Measurements from ENCODE around the gene LPIN1.
A peak's percentile ranks its signal among the peaks of the same experiment; 100 is the strongest.
"Not testable (repeated sequence)": the region's sequence is repeated elsewhere in the genome, so short reads cannot be mapped to it uniquely, and the experiment has no call there.

Gene LPIN1

DNA sequence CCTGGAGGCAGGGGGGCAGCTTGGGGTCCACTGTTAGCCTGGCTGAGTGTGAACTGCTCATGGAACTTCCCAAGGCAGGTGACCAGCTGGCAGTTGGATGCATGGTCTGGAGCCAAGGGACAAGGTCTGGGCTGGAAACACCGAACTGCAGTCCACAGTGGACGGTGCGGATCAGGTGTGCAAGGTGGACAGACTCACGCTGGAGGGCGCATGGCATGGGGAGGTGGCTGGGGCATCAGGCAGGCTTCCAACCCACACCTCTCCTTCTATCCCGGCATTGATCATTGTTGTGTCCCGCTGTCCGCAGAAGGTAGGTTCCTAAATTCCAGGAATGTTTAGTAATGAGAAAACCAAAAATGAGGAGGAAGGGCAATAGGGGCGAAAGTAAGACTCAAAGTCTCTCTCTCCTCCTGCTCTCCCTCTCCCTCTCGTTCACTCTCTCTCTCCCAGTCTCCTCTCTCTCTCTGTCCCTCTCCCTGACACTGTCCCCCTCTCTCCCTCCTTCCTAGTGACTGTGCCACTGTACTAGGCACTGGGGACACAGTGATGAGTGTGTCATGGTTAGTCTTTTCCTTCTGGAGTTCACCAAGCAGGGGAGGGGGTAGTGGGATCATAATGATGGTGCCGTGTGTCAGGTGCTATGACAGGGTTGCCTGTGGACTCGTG, 30.3 kb upstream of the LPIN1 start:
- no peak for DNase-seq

DNA sequence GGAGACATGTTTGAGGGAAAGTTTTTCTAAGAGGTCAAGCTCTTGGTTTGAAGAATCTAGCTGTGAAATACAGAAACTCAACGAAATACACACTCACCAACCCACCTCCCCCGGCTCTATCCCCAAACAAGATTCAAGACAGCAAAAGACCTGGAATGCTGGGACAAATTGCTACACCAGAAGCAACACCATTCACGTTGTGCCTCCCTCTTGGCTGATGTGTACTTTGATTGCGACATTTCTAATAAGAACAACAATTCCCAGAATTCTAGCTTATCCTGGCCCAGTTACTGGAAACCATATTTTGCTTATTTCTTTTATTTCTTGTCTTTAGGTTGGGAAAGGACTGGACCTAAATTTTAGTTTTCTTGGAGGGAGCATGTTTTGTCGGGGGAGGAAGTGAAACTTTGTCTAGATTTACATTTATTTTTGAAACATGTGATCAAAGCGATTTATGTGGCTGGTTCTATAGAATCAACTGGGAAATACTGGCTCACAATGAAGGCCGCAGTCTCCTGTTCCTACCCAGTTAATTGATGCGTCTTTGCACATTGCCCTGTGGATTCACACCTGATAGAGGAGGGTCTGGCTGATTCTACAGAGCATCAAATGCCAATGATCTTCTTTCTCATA, 29.6 kb upstream of the LPIN1 start:
- no peak for DNase-seq

DNA sequence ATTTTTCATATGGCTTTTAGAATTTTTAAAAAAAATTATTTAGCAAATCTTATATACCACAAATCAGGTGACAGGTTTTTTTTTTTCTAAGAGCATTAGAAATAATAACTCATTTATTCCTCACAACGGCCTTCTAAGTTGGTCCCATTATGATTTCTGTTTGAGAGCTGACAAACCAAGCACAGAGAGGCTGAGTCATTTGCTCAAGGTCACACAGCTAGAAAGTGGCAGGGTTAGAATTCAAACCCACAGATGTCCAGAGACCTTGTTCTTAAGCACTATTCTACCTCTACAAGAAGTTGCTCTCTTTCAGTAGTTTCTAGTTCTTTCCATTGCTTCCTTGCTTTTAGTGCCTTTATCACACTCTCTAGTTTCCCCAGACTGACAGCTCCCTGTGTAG, 28.8 kb upstream of the LPIN1 start:
- DNase-seq, result no peak

DNA sequence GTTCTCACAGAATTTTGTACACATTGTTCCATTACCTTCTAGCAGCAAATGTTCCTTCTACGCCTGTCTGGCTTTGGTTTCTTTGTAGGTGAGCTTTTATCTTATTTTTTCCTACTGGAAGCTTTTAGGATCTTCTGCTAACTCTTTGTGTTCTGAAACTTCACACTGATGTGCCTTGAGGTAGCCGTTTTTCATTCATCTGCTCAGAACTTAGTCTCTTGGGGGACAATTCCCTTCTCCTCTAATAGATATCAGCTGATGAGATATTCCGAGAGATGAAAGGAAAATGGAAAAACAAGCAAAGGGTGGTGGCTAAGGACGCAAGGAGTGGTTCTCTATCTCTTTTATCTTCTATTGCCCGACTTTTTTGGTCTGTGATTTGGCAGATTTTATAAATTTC, 27.8 kb upstream of the LPIN1 start:
- DNase-seq, result no peak

DNA sequence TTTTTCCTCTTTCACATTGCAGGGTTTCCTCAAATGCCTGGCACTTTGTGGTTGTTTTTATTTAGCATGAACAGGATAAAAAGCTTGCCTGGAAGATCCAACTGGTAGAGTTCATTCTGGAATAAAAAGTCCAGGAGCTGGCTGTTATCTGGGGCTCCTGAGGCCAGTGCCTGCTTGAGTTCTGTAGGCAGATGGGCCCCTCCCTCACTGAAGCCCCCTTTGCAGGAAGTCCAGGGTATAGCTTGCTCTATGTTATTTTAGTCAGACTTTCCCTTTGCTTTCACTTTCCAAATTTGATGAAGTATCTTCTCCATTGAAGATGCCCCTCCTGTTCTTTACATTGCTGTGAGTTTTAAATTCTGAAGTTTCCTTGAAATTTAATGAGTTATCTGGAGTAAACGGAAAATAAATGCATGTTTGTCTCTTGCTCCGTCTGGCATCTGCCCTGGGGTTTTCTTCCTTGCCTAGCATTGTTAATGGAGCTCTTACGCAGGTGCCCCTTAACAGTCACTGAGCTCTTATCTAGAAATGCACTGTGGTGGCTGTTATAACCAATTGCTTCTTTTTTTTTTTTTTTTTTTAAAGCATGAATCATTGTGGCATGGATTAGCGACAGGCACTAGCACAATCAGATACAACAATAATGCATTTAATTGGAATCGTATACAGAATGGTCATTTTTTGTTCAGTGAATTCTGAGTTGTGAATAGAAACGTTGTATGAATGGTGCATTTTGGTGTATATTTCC, 27.0 kb upstream of the LPIN1 start:
- no peak for DNase-seq

DNA sequence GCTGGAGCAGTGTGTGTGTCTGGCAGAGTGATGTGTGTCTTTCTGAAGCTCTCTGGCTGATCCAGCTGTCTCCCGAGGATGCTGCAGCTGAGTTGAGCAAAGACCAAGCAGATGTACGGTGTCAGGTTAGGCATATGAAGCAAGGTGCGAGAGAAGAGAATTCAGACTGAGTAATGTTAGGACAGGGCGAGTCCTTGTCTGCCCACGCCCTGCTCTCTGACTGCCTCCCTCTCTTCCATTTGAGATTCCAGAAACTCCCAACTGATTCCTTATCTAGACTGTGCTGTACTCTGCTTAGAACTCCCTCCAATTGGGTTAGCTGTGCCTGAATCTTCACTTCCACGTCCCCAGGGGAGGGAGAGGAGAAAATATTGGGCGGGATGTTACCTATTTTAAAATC, 25.7 kb upstream of the LPIN1 start:
- DNase-seq, result no peak

DNA sequence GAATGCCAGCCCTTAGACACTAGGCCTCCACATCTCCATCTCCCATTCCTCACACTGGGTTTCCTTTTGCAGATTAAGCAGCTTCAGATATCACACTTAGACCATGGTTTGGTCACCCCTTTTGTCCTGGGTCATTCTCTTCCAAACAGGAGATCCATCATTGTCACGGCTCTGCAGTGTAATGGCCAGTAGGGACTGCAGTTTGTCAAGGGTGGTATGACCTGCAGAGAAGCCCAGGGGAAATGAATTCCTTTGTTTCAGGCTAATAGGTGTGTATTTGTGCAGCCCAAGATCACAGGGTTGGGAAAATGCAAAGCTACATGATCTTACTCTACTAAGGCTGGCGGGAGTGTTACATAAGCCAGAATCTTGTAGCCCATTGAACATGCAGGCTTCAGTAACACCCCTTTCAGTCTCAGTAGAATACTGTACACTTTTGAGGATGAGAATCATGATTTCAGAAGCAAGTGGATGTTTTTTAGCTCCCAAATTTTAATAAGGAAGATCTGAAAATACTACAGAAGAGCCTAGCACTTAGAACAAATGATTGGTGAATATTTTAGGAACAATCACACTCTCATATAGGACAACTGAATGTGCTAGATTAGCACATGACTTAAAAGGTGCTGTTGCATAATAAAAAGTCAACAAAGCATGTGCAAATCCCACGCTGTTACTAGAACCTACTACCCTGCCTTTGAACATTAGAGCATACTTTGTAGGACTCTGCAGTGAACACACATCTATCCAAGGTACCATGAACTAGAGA, 24.0 kb upstream of the LPIN1 start:
- no peak for DNase-seq

DNA sequence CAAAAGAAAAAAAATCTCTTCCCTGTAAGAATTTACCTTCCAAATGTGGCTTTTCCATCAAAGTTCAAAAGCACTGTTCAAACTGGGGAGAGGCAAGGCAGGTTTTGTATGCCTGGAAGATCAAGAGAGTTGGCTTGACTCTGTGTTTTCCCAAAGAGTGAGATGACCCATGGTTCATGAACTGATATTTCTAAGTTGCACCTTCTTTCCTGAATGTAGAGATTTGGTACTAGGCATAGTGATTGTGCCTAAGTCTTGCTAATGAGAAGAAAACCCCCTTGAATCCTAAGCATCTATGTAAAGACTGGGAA, 23.4 kb upstream of the LPIN1 start:
- DNase-seq, result no peak

DNA sequence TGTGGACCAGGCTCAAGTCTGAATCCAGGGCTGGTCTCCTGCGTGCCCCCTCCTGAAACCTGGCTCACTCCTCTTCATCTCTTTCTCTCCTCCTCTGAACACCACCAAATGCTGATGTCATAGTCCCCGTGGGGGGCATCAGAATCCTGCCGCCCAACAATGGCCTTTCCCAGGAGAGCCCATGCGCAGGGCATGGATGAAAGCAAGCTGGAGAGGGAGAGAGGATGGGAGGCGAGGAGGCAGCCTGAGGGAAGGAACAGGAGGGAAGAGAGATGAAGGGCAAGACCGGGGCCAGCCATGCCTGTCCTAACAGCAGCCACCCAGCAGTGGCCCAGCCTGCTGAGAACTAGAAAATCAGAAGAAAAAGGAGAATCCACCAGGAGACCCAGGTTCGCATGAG, 22.3 kb upstream of the LPIN1 start:
- DNase-seq, result no peak

DNA sequence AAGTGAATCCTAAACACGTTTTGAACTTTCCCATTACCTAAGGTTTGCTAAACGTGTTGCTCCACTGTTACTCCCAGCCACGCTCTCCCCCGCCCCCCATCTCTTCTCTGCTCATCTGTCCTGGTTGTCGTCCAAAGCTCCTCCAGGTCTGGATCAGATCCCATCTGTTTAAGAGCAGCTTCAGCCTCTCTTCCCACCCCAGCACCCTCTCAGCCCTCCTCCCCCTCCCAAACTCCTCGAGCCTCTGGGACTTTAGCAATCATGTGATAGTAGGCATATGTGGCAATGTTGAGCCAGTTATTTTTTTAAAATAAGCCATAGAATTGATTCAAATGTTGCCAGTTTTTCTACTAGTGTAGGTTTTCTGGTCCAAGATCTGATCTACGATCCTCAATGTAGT, 20.0 kb upstream of the LPIN1 start:
- no peak for DNase-seq

DNA sequence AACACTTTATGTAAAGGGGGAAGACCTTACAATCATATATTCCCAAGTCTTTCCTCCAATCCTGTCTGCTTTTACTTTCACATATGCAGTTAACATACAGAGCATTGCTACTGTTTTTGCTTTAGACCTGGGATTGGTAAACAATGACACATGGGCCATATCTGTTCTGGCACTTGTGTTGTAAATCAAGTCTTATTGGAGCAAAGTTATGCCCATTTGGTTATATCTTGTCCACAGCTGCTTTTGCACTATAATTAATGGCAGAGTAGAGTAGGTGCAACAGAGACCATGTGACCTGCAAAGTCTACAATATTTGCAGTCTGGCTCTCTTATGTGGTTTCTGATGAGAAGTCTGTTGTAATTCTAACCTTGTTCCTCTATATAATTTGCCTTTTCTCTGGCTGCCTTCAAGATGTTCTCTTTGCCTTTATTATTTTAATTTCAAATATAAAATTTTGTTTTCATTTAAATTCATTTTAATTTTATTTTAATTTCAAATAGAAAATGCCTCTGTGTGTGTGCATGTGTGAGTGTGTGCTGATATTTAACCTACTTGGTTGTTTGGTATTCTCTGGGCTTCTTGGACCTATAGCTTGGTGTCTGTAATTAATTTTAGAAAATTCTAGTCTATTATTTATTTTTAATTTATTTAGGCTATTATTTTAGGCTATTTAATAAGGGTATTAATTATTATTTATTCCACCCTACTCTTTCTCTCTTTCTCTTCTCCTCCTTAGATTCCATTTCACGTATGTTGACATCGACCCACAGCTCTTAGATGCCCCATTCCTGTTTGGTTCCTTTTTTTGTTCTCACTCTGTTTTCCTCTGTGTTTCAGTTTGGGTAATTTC, 16.8 kb upstream of the LPIN1 start:
- DNase-seq, result no peak

DNA sequence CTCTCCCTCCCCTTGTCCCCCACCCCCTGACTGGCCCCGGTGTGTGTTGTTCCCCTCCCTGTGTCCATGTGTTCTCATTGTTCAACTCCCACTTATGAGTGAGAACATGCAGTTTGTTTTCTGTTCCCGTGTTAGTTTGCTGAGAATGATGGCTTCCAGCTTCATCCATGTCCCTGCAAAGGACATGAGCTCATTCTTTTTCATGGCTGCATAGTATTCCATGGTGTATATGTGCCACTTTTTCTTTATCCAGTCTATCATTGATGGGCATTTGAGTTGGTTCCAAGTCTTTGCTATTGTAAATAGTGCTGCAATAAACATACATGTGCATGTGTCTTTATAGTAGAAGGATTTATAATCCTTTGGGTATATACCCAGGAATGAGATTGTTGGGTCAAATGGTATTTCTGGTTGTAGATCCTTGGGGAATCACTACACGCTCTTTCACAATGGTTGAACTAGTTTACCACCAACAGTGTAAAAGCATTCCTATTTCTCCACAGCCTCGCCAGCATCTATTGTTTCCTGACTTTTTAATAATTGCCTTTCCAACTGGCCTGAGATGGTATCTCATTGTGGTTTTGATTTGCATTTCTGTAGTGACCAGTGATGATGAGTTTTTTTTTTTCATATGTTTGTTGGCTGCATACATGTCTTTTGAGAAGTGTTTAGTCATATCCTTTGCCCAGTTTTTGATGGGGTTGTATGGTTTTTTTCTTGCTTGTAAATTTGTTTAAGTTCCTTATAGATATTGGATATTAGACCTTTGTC, 15.0 kb upstream of the LPIN1 start:
- not testable (repeated sequence) for DNase-seq

DNA sequence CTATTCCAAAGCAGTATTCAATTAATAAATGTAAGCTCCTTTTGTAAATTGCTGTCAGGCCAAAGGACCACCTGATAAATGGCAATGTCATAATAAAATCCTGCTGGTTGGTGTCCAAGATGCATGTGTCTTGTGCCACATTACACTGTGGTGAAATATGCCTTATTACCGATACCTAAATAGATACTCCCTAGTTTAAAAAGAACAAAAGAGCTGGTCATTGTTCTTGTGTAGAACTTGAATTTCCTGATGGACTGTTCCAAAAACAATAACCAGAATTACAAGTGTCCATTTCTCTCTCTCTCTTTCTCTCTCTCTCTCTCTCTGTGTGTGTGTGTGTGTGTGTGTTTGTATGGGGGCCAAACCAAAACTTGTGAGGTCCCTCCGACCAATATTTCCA, 13.8 kb upstream of the LPIN1 start:
- no peak for DNase-seq

DNA sequence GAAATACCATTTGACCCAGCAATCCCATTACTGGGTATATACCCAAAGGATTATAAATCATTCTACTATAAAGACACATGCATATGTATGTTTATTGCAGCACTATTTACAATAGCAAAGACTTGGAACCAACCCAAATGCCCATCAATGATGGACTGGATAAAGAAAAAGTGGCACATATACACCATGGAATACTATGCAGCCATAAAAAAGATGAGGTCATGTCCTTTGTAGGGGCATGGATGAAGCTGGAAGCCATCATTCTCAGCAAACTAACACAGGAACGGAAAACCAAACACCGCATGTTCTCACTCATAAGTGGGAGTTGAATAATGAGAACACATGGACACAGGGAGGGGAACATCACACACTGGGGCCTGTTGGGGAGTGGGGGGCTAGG, 8.6 kb upstream of the LPIN1 start:
- not testable (repeated sequence) for DNase-seq

DNA sequence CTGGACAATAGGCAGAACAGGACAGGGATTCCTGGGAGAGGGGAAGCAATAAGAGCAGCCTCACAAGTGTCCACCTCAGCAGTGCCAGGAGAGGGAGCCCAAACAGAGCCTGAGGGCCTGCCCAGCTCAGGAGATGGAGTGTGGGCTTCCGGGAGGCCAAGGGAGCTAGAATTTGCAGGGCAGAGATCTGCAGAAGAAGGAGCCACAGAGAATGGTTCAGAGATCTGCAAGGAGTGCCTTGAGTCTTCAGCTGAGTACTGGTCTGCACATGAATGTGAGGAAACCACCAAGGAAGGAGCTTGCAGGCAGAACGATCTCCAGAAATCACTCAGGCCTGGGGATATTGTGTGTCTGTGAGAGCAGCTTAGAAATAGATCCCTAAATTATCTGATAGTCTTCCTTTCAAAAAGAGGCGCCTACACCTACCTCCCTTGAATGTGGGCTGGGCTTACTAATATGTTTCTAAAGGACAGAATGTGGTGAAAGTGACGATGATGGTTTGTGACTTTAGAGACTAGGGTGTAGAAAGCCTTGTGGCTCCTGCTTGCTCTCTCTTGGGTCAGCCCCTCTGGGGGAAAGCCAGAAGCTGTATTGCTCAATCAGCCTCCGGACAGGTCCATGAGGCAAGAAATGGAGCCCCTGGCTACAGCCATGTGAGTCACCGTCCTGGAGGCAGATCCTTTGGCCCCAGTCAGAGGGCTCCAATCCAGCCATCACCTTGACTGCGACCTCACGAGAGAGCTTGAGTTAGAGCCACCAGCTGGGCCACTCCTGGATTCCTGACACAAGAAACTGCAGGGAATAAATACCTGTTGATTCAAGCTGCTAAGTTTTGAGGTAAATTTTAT, 7.6 kb upstream of the LPIN1 start:
- DNase-seq, result peak; percentile 57

DNA sequence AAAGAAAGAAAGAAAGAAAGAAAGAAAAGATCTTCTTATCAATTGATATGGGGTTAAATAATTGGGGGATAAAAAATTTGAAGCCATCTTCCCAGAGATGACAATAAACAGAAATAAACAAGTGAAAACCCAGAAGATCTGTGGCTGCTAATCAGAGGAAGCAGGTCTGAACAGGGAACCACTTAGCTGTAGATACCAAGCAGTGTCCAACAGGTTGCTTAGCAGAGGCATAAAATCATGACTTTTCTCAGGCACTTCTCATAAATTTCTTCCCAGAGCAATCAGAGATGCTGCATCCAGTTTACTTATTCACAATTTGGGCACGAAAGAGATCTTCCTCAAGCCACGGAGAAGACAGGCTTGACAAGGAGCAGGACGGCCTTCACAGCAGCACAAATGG, 5.7 kb upstream of the LPIN1 start:
- no peak for DNase-seq

DNA sequence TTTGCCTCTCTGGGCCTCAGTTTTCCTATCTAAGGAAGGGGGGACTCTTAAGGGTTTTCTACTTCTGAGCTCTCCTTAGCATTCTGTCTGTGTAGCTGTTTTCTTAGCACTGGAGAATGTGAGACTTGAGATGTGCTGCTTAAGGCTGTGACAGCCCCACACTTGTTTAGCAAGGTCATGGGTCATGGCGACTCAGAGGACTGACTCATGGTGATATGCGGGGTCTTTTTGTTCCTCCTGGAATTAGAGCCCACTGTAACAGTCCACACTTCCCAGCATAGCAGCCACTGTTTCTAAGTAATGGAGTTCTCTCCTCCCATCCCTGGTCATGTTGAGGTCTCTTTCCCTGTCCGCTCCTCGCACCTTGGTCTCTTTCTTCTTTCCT, 4.1 kb upstream of the LPIN1 start:
- no peak for DNase-seq

DNA sequence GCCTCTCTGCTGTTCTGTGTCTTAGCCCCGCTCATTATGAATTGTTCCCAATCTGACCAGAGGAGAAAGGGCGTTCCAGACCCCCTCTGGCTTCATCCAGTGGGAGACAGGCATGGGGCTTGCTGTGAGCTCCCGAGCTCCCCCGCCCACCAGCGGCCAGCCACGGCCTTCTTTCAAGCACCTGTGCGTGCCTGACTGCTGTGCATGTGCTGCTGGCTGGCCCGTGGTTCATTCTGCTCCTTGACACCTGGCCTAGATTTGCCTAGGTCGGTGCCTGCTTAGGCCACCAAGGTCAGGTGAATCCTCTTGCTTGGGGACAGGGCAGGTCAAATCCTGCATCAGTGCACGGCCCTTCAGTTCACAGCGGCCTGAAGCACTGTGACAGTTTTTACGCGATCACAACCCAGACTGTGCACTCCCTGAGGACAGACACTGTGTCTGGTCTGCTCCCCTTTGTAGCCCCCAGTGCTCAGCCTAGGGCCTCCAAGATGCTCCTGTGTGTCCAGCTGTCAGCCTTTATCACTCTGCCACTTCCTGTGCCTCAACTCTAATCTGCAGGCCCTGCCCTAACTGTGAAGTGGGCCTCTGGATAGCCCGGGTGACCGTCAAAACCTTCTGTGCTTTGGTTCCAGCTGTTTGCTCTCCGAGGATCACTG, 3.6 kb upstream of the LPIN1 start:
- DNase-seq, result no peak

DNA sequence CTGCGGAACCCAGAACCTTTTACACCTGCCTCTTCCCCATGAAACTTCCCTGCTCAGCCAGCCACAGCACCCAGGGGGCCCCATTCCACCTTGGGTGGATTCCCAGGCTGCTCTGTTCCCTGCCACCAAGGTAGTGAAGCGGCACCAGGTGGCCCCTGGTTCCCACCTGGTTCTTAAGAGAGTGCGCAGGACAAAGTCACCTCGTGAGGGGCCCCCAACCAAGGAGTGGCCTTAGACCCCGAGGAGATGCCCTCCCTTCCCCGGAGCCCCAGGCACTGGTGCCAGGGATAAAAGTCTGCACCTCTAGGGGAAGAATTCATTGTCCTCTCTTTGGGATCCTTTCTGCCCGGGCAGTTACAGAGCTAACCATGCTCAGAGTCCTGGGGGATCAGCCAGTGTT, 3.1 kb upstream of the LPIN1 start:
- no peak for DNase-seq

DNA sequence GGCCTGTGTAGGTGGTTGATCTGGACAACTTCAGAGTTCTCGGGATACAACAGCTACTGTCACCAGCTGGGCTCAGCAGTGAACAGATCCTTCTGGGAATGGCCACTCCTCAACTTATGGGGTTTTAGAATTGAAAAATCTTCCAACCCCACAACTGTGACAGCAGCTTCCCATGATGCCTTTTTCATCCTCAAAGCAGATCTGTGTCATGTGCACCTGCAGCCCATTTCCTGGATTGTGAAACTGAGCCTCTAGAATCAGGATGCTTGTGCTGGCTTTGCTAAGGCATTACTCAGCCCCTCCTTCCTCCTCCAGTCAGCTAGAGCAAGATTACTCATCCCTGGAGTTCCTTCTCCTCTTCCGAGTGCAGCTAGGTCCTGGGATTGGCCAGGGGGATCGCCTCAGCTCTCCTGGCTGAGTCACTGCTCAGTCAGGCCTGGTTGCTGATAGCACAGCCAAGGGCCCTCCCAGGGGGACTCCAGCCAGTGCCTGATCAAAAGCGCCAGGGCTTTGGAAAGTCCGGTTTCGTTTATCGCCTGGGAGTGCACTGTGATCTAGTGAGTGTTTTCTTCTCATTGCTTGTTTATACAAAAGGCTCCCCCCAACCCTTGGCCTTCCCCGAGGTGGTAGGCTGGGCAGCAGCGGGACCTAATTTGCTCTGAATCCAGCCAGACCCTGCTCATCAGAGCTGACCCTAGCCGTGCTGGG, 2.4 kb upstream of the LPIN1 start:
- peak; percentile 83 for DNase-seq

All from SHP77 treated with DMSO at 0.1 percent for 48 hours (cell line).